Stimulated activated CD8-positive, alpha-beta memory T cell treated with anti-CD3 and anti-CD28 coated beads, Interleukin-4, amount 100 ng/mL, for 1 hour (primary cell): ENCODE results near the gene PSIP1.
"Not testable (repeated sequence)": the region's sequence is repeated elsewhere in the genome, so short reads cannot be mapped to it uniquely, and the experiment has no call there.

ENCODE experiments used
- DNase-seq, 2 donors: peaks; one replicate each; pipeline ENCODE4 v3.0.0-alpha.2; 2020; ENCODE audit warnings: low read depth in 2 of 2, low spot score in 1 of 2

Gene PSIP1

GRCh38 chr9:15433661-15434060, 77.1 kb downstream of the PSIP1 start:
- no peak for DNase-seq

DNA sequence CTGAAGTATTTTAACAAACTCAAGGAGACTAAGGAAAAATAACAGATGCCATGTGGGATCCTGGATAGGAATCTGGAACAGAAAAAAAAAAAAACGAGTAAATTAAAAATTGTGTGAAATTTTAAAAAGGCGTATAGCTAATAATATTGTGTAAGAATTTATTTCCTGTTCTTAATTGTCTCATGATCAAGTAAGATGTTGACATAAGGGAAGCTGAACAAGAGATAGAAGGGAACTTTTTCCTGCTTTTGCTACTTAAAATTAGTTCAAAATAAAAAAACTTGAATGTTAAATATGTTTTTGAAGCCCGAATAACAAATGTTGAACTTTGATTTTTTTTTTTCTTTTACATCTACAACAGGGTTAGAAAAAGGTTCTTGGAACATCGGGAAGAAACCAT, 77.6 kb downstream of the PSIP1 start:
- DNase-seq: no peak

DNA sequence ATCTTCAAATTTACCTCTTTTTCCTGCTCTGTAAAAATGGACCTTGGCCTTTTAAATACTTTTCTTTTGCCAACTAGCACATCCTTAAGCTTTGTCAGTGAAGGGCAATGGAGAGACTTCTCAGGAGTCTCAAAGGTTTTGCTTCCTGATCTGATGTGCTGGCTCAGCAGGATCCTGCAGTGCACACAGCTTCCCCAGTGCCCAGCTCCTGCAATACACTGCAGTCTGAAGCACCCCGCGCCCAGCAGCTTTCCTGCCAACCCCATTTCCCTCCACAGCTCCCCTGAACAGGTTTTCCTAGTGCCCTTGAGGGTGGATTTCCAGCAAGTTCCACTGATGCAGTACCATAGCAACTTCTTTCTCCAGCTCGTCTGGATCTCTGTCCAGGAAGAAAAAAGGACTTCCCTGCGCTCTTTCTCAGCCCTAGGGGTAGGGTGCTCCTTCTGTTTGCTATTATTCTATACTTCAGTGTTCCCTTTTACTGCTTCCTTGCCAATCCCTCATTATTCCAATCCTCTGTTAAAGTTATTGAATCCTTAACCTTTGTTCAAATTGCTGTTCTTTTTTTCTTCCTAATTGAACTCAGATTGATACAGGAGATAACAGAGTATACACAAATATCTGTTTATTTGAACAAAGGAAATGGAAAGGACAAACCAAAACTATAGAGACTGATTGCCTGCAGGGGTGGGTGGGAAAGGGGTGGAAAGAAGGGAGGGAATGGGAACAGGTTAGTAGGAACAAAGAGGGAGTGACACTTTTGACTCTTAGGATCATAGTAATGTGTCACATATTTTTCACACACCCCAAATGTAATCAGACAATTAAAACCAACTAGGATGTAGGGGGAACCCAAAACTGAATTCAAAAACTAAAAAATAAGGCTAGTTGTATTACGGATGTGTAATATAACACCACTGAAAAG, 79.6 kb downstream of the PSIP1 start:
- no peak for DNase-seq

DNA sequence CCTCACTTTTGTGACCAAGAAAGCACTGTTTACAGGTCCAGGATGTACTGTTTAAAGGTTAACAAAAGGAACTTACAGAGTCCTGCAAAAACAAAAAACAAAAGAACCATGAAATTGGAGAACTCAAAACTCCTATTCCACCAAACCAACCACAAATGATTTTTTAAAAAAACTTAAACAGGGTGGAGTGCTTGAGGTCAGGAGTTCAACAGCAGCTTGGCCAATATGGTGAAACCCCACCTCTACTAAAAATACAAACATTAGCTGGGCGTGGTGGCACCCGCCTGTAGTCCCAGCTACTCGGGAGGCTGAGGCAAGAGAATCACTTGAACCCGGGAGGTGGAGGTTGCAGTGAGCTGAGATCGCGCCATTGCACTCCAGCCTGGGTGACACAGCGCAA, 83.1 kb downstream of the PSIP1 start:
- DNase-seq: not testable (repeated sequence)

DNA sequence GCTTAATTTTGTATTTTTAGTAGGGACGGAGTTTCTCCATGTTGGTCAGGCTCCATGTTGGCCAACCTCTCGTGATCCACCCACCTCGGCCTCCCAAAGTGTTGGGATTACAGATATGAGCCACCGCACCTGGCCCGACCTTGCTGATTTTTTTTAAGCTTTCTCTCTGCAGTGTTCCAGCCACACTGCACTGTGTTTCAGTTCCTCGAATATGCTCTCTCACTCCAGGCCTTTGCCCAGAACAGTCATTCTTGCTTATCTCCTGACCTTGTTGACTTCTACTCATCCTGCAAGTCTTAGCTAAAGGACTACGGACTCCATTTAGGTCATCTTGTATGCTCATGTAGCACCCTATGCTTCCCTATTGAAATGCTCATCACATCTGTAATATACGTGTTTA, 84.8 kb downstream of the PSIP1 start:
- DNase-seq: no peak

- no peak for DNase-seq
These were observed 87.4 kb downstream of the PSIP1 start for GRCh38 chr9:15423231-15423985.

GRCh38 chr9:15422372-15423230, 88.2 kb downstream of the PSIP1 start, which contains the start of gene SNAPC3:
Gene SNAPC3 (plus strand): TSS chr9:15422876. CDS start chr9:15422880, 4 bp downstream.
- DNase-seq: peak; percentile 72 to 83

GRCh38 chr9:15421990-15422371, 88.8 kb downstream of the PSIP1 start:
- no peak for DNase-seq

- DNase-seq: no peak
These were observed 89.2 kb downstream of the PSIP1 start for GRCh38 chr9:15421532-15421931.

DNA sequence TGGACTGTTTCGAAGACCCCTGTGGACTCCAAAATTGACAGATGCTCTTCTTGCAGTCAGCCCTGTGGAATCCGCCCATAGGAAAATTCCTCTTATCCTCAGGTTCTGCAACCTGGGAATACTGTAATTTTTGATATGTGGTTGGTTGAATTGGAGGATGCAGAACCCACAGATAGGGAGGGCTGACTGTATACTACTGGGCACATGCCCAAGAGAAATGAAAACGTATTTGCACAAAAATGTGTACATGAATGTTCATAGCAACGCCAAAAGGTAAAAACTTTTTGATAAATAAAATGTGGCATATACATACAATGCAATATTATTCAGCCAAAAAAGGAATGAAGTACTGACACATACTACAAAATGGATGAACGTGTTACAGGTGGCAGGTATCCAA, 90.0 kb downstream of the PSIP1 start:
- no peak for DNase-seq

DNA sequence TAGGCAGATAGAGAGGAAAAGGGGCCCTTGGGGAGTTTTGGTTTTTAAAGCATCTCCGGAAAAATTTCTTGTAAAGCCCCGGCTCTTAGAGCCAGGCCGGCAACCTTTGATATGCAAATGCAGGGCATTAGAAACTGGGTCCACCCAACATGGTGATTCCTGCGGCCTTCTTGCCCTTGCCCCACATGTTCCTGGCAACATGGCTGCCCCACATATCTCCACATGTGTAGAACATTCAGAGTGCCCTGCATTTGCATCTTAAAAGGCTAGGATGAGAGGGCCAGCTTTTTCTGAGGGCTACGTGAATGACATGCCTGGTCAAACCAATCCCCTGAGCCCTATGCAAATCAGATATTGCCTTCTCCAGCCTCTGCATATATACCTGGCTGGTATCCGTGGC, 93.1 kb downstream of the PSIP1 start:
- no peak for DNase-seq

- no peak for DNase-seq
These were observed 93.9 kb downstream of the PSIP1 start for GRCh38 chr9:15416880-15417279.
